ENCODE results near the gene SIL1.
"Not testable (repeated sequence)": the region's sequence is repeated elsewhere in the genome, so short reads cannot be mapped to it uniquely, and the experiment has no call there.

DNA sequence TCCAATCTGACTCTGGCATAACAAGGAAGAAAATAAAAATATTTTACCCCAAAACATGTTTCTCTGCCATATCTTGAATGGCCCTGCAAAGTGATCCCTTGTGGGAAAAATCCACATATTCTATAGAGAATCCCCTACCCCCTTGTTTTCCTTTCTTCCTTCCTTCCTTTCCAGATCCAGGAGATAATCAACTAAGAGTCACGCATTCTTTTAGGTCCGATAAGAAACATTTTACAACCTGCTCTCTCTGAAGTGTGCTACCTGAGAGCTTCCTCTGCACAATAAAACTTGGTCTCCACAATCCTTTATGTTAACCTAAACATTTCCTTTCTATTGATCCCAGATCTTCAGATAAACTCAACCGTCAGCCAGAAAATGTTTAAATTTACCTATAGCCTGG lies 33.3 kb downstream of the SIL1 start:
- not testable (repeated sequence) for TF ChIP-seq POLR2A (IDR thresholded peaks at IDR 0.05; ENCODE audit: low read depth, low read length); TAF1 (IDR thresholded peaks at IDR 0.05; ENCODE audit: borderline replicate concordance, low read depth, low read length)
